NCI-H748 (cell line): ENCODE results near the gene TBC1D22A.

Experiments used
- DNase-seq: peaks from one replicate; lab custom pipeline; 2025; ENCODE audit not compliant: unreplicated experiment; lab: John Stamatoyannopoulos, UW

Gene TBC1D22A

DNA sequence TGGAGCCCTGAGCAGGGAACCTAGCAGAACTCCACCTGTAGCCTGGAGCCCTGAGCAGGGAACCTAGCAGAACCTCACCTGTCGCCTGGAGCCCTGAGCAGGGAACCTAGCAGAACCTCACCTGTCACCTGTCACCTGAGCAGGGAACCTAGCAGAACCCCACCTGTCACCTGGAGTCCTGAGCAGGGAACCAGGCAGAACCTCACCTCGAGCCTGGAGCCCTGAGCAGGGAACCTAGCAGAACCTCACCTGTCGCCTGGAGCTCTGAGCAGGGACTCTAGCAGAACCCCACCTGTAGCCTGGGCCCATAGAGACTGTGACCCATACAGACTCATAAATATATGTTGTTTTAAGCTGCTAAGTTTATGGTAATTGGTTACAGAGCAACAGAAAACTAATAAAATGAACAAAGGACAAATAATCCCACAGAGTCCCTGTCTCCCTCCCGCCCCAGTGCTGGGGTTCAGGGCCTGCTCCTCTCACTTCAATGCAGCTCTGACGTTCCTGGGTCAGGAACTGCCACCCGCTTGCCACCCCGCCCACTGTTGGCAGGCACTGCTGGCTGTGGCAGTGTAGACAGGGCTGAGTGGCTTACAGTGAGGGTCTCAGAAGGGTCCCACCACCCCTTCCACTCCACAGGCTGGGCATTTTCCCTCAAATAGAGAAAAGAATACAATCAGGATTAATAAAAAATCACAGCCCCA, 259.1 kb downstream of the TBC1D22A start:
- no peak for DNase-seq

DNA sequence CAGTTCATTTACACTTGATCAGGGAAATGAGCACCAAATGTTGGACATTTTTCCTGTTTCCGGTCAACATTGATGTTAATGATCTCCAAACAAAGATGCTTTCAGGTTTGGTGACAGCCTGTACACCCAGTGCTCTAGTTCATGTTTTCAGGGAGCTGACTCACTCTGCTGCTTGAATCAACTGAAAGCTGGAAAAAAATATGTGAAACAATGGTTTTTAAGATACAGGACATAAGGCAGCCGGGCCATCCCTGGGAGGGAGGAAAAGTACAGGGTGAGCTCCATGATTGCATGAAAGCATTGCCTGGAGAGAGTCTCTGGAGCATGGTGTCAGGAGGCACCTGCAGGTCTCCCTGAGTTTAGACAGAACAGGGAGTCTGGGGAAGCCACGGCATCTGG, 259.6 kb downstream of the TBC1D22A start:
- DNase-seq, result no peak

DNA sequence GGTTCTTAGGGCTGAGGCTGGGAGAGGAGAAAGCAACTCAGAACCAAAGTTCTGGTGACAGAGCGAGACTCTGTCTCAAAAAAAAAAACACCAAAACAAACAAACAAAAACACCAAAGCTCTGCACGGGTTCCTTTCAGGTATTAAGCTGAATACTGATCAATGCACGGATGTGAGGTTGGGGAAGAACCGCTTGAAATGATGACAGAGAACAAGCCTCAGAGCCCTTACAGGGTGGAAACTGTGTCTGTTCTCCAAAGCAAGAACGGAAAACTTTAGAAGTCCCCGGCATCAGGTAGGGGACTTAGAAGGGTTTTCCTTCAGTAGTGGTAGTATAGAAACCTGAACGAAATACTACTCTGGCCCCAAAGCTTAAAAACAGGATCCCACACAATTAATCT, 260.0 kb downstream of the TBC1D22A start:
- DNase-seq, result no peak

DNA sequence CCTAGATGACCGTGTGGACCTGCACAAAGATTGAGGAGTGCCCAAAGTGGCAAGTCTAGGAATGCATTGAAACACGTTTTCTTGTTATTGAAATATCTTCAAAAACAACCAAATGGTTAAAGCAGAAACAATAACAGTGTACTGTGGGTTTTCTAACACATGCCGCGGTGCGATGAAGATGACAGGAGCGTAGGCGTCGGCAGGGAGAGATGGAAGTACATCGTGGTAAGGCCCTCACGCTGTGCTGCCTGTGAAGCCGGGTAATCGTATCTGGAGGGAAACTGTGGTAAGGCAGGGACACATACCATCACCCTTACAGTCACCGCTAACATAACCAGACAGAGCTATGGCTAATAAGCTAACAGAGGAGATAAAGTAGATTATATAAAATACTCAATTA, 261.4 kb downstream of the TBC1D22A start:
- no peak for DNase-seq

DNA sequence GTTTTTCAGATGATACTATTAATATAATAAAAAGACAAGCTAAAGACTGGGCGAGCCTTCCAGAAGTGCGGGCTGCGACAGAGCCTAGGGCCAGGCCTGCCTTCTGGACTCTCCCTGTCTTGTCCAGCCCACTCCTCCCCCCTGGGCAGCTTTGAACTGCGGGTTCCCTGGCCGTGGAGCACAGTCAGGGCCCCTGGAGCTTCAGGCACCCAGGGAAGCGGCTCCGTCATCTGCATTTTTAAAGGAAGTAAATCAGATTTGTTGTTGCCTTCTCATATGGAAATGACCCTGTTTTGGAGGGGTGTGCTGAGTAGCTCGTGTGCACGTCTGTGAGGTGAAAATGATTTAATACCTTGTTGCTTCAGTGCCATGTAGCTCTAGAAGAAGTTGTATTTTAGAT, 265.3 kb downstream of the TBC1D22A start:
- DNase-seq, result no peak

DNA sequence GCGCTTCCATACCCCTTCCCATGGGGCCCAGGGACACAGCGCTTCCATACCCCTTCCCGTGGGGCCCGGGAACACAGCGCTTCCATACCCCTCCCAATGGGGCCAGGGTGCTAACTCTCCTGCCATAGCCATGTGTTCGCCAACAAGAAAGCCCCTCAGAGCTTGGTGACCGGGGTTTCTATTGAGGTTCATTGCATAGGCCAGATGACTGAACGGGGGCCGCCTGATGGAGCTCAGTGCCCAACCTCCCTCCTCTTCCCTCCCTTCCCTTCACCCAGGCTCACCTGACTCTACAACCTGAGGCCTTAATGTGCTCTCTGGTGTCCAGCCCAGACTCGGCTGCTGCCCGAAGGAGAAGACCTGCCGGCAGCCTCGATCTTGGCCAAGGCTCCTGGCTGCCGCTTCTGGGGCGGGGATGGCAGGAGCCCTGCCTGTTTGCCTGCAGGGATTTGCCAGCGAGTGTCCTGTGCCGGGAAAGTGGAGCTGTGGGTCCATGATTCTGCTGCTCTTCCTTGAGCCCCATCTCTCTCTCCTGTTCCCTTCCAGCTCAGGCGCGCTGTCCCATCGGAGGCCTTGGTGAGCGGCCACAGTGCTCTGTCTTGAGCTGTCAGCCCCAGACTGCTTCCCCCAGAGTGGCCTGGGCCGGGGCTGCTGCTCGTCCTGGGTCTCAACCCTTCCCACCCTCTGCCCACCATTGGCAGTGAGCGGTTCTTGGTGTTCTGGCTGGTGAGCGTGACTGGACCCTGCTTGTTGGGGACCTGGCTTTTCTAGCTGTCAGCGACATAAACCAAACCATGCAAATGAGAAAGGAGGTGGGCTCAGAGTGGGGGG, 267.0 kb downstream of the TBC1D22A start:
- no peak for DNase-seq

DNA sequence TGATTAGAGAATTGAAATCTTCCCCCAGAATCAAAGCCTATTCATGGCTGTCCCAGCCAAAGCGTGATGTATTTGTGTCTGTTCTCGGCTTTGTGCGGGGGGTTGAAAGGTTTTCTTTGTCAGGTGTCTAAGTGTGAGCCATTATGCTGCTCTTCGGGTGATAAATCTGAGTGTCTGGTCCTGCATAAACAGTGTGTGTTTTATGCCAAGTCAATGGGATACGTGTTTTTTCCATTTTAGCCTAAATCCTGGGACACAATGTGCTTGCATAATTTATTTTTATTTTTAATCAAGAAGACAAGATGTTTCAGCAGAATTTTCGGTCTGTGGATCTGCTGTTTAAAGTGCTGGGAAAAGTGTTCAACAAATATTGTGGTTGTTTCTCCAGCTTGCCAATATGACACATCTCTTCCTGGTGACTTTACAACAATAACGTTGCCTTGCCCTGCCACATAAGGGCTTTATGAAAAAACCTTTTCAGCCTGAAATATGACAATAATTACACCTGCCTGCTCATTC, 267.8 kb downstream of the TBC1D22A start:
- DNase-seq, result peak; percentile 29

DNA sequence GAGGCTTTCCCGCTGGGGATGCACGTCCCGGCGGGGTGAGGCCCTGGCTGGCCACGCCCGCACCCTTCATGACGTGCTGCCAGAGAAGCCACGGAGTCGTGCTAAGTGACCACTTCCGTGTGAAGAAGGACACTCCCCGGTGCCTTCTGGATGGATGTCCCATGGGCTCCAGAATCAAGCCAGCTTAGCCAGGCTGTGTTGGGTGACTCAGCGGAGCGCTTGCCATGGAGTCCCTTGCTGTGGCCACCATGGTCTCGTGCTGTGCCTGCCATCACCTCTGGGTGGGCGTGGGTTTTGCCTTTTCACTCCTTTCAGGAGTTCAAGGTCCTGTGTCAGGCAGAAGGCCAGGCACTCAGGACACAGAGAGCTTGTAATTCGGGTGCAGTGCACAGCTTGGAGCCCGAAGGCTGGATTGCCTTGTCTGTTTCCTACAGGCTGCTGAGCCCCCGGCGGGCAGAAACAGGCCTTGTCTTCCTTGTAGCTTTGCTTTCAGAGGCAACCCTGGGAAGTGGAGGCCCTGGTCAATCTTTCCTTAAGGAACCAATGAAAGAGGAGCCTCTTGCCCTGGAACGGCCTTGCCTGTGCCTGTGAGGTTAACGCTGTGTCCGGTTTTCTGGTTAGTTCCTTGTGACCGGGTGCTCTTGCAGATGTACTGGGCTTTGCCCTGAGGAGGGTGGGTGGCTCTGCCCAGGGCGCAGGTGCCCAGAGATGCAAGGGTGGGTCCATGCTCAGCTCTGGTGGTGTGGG, 268.6 kb downstream of the TBC1D22A start:
- peak; percentile 28 for DNase-seq

DNA sequence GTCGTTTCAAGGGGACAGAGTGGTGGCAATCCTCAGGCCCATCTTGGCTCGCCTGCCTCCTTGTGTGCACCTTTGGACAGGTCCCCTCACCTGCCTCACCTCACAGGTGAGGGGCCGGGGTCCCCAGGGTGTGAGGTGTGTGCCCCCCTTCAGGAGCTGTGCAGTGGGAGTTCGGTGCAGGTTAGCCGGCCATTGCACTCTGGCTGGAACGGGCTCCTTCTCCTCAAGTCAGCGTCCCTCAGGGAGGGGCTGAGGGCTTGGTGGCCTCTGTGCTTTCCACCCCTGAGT, 269.1 kb downstream of the TBC1D22A start:
- DNase-seq, result no peak

DNA sequence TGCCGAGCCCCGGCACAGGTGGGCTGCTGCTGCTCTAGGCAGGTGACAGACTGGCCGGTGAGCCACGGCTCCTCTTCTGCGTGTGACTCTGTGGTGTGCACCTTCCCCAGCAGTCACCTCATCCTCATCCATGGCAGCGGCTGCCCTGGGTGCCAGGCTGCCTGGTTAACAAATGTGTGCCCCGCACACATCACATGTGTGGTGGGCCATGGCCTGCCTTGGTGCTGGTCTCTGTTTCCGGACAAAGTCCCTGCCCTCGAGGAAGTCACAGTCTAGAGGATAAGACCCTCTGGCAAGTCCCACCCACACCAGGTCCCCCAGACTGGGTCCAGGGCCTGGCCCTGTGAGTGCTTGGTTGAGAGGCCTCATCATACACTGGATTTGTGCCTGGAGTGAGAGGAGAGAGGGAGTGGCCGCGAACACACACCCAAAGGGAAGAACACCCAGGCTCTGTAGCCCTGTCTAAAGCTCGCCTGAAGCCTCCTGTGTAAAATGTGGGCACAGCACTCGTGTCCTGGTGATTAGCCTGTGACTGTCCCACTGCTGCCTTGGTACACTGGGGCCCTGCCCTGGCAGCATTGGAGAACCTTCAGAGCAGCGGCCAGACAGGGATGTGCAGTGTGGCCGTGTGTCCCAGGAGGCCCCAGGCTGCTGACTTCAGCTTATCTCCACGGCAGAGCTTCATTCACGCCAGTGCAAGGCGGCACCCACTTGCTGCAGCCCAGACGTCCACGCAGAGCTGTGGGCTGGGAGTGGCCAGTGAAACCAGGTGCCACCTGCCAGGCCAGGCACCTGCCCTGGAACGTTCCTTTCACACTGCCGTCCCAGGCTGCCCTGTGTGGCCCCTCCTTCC, 269.9 kb downstream of the TBC1D22A start:
- DNase-seq, result peak; percentile 27

DNA sequence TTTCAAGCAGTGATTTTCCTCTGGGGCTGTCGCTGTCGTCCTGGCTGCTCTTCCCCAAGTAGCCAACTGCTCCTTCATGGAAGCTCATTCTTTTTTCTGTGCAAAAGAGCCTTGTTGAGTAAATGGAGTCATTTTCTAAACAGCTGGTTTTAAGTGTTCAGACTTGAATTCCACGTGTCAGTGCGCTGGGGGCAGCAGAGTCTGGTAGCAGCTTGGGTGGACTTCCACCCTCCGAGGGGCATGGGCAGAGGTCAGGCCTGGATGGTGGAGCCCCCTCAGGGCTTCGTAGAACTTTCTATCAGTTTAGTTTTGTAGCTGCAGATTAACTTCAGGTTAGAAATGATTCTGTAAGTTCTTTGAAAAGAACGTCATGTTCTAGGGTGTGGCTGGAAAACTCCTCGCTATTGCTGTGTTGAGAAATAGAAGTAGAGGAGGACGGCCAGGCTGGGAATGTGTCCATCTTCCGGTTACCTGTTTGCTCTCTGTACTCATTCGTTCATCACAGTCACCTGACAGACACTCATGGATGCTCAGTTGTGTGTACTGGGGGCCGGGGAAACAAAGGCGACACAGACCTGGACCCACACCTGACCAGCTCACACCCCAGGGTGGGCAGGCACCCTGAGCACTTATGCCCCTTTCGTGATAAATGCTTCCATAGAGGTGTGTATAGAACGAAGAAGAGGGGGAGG, 270.7 kb downstream of the TBC1D22A start:
- DNase-seq, result no peak

DNA sequence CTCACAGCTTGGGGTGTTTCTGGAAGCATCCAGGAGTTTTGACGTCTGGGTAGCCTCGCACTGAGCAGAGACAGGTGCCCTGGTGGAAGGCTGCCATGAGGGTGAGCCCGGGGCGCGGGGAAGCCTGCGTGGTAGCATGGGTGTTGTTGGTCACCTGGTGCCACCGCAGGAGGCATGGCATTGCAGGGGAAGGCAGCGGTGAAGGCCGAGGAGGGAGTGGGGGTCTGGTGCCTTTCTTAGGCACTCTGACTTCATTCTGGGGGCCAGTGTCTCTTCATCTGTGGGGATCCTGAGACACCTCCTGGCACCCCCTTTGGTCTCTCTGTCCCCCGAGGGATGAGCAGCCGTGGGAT, 271.2 kb downstream of the TBC1D22A start:
- DNase-seq, result no peak

DNA sequence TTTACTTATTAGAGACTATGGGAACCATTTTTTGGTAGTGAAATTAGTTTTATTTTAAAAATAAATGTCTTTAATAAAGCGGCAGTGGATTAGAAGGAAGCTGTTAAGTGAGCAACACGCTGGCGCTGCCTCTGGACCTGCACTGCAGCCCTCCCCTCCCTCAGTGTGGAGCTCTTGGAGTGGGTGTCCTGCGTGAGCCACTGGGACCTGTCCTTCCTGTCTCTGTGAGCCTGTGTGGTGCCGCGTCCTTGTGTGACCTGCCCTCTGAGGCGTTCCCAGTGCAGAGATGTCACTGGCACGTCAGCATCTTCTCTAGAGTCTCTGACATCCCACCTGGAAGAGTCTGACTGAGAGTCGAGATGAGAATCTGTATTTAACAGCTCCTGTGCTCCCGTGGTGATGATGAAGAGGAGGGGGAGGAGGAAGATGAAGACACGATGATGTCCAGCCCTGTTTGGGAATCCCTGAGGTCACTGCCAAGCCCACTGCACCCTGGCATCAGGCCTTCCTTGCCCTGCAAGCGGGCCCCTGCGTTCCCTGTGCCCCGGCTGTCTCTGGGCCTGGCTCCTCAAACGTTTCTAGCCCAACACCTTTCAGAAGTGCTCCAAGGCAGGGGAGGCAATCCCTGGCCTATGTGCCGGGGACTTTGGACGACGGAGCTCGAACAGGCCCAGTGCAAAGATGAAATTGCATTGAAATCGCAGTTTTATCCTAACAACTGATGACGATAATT, 271.8 kb downstream of the TBC1D22A start:
- DNase-seq, result no peak

DNA sequence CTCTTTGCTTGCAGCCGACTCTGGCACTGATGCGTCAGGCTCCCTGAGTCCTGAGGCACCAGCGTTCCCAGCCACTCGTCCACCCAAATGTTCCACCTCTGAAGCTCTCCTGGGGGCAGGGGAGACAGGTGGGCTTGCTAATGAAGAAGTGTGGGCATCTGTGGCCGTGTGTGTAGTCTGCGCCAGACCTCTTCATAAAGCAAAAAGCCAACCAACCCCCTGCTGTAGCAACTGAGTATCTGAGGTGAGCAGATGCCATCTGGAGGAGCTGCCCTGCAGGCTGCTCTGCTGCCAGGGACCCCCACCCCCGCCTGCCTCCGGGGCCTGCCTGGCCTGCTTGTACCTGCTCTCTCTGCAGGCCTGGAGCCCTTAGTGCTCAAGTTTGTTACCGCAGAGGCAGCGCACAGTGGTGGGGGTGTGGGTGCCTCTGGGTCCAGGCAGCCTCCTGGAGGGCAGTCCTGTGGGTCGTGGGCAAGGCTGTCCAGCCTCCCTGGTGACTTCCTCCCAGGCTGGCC, 272.5 kb downstream of the TBC1D22A start:
- no peak for DNase-seq

DNA sequence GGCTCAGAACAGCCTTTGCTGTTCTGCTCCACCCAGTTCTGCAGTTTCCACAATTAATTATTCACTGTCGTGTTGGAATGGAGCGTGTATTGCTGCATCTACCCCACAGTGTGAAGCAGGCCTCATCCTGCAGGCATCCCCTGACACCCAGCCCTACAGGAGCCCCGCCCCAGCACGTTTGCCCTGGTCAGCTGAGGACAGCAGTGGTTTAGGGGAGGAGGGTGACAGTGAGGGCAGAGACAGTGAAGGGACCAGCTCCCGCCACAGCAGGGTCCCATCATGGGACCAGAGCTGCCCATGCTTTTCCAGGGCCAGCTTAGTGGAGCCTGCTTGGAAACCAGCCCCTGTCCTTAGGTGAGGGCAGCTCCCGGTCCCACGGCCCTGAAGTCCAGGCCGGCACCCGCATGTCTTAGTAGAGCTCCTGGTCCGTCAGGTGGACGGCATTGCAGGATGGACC, 273.0 kb downstream of the TBC1D22A start:
- no peak for DNase-seq

DNA sequence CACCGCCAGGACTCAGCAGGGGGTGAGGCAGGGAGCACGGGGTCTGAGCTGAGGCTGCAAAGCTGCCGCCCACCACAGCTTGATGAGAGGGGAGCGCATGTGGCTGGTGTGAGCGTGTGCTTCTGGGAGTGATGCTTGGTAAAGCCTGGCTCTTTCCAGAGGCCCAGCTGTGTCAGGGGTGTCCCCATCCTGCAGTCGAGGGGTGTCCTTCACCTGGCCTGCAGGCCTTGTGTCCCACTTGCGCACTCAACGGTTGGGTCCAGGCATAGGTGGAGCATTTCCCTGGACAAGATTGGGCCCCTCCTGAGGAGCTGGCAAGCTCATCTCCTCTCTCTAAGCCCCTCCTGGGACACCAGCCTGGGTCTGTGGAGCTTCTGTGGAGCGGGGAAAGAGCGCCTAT, 273.9 kb downstream of the TBC1D22A start:
- DNase-seq, result no peak

DNA sequence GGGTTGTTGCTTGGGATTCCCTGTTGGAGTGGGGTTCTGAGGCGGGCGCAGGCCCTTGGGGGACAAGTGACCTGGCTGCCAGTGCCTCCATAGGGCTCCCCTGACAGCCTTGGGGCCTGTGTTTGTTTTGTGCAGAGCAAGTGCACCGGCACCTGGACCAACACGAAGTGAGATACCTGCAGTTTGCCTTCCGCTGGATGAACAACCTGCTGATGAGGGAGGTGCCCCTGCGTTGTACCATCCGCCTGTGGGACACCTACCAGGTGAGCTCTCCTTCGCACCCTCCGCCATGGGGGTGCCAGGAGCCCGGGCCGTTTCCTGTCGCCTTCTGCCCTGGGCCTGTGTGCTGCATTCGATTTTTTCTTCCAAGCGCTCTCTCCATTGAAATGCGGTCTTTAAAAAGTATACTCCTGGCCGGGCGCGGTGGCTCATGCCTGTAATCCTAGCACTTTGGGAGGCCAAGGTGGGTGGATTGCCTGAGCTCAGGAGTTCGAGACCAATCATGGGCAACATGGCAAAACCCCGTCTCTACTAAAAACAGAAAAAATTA, 274.6 kb downstream of the TBC1D22A start:
- DNase-seq, result no peak

DNA sequence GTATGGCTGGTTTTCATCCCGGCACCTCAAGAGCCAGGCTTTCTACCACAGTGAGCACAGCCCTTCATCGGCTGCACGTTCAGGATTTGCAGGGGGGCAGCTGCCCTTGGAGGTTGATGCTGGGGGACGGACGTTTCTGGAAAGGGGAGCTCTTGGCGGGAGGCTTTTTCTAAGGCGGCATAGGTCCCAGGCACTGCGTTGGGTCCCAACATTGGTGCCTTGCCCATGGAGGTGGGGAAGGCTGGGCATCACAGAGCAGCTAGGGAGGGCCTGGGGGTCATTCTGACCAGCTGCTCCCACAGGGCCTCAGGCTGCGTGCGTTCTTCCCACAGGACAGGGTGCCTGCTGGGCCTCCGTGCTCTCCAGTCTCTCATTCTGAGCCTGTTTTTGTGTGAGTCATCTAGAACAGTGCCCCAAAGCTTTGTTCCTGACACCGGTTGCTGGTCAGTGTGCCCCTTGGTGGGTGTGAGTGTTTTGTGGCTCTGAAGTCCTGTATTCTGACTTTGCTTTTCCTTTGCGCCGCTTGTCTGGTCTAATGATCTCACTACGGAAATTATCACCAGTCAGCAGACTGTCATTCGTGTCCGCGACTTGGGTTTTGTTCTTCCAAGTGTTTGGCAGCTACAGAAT, 275.9 kb downstream of the TBC1D22A start:
- no peak for DNase-seq

DNA sequence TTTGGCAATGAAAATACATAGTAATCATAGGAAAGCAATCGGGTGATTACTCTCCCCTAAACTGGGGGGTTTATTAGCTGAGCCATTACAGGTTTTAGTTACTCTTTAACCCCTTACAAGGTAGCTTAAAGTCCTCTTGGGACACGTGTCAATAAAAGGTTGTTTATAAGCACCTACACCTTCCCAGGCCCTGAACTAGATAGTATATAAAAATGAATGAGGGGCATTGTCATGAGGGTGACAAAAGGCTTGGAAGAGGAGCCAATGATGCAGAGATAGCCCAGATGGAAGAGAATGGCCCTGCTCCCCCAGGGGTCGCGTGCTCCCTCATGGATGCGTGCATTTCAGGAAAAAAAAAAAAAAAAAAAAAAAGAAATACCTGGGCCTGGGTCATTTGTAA, 276.9 kb downstream of the TBC1D22A start:
- DNase-seq, result no peak
